A549 (cell line): Measurements from ENCODE around the gene CH25H.

ENCODE experiments used
- CTCF ChIP-seq: fragments of >200 bp; sonication (Bioruptor Twin); formaldehyde crosslinking; IDR thresholded peaks from 3 replicates; pipeline ENCODE4 v1.5.1; 2016
- EHMT2 ChIP-seq: fragments of 200-600 bp; sonication (generic); IDR thresholded peaks from 2 replicates; pipeline ENCODE4 v1.6.1; 2016; ENCODE audit warnings: antibody characterized with exemption, low read depth, mild to moderate bottlenecking, moderate library complexity
- ELK1 ChIP-seq: fragments of 150-350 bp; IDR thresholded peaks from 2 replicates; pipeline ENCODE4 v1.6.1; 2014; ENCODE audit warnings: low read depth, mild to moderate bottlenecking, low read length
- EP300 ChIP-seq, 2 experiments: fragments of >200 bp; sonication (Bioruptor Twin); formaldehyde crosslinking; IDR thresholded peaks; 2 replicates in 1 of 2; 3 replicates in 1 of 2; pipeline ENCODE4 v1.6.1; 2016 to 2017
- HOXA7 ChIP-seq: fragments of 250-450 bp; sonication (Bioruptor Pico); IDR thresholded peaks from 2 replicates; pipeline ENCODE4 v1.5.0; 2020; ENCODE audit warnings: mild to moderate bottlenecking, moderate library complexity
- JUN ChIP-seq, 2 experiments: fragments of >200 bp; sonication (Bioruptor Twin); formaldehyde crosslinking; IDR thresholded peaks; 2 replicates in 1 of 2; 3 replicates in 1 of 2; pipeline ENCODE4 v1.6.1; 2016 to 2017
- JUNB ChIP-seq: fragments of >200 bp; sonication (Bioruptor Twin); formaldehyde crosslinking; IDR thresholded peaks from 2 replicates; pipeline ENCODE4 v1.6.1; 2016
- KDM1A ChIP-seq: fragments of 200-600 bp; sonication (generic); IDR thresholded peaks from 2 replicates; pipeline ENCODE4 v1.6.1; 2016; ENCODE audit warnings: low read depth, mild to moderate bottlenecking
- MAFK ChIP-seq: fragments of 450-650 bp; IDR thresholded peaks from 2 replicates; pipeline ENCODE4 v1.6.1; 2014; ENCODE audit not compliant: partially characterized antibody
- PHF8 ChIP-seq: fragments of 200-600 bp; sonication (generic); IDR thresholded peaks from 2 replicates; pipeline ENCODE4 v1.6.1; 2016; ENCODE audit warnings: low read depth, mild to moderate bottlenecking, antibody characterized with exemption, moderate library complexity, borderline replicate concordance
- RAD21 ChIP-seq, 2 experiments: fragments of >200 bp in 1 of 2; sonication (Bioruptor Twin) in 1 of 2; formaldehyde crosslinking in 1 of 2; IDR thresholded peaks in 1 of 2; conservative IDR thresholded peaks in 1 of 2; 2 replicates in 1 of 2; 3 replicates in 1 of 2; pipeline ENCODE4 v1.6.1; 2012 to 2018; ENCODE audit warnings: inconsistent platforms in 1 of 2
- REST ChIP-seq: fragments of 200-600 bp; sonication (generic); IDR thresholded peaks from 2 replicates; pipeline ENCODE4 v1.6.1; 2016; ENCODE audit warnings: antibody characterized with exemption, mild to moderate bottlenecking, moderate library complexity
- RFX5 ChIP-seq: fragments of 450-650 bp; IDR thresholded peaks from 2 replicates; pipeline ENCODE4 v1.7.1; 2014; ENCODE audit warnings: antibody characterized with exemption, mild to moderate bottlenecking, moderate library complexity
- ZFP36 ChIP-seq: fragments of 450-650 bp; IDR thresholded peaks from 2 replicates; pipeline ENCODE4 v1.6.1; 2014; ENCODE audit warnings: borderline replicate concordance; ENCODE audit not compliant: partially characterized antibody

- TF ChIP-seq KDM1A (no peak), CTCF (no peak), RFX5 (no peak), HOXA7 (CRISPR knock-in tag) (no peak), EHMT2 (no peak), MAFK (no peak), REST (no peak), RAD21 (conservative IDR thresholded peaks at IDR 0.05 in 1 of 2, IDR thresholded peaks at IDR 0.05 in 1 of 2) (no peak), JUNB (no peak), ZFP36 (no peak), JUN (IDR thresholded peaks at IDR 0.05) (no peak), PHF8 (no peak), ELK1 (no peak), EP300 (IDR thresholded peaks at IDR 0.05) (no peak)
Measured at GRCh38 chr10:89252225-89252585, 45.1 kb upstream of the CH25H start.
